Measurements from ENCODE around the gene GLRX.

GLRX gene

GRCh38 chr5:95773335-95774059, 49.0 kb downstream of the GLRX start:
- no peak for DNase-seq

- DNase-seq: no peak
Observed at GRCh38 chr5:95771892-95772291, 50.6 kb downstream of the GLRX start.

DNA sequence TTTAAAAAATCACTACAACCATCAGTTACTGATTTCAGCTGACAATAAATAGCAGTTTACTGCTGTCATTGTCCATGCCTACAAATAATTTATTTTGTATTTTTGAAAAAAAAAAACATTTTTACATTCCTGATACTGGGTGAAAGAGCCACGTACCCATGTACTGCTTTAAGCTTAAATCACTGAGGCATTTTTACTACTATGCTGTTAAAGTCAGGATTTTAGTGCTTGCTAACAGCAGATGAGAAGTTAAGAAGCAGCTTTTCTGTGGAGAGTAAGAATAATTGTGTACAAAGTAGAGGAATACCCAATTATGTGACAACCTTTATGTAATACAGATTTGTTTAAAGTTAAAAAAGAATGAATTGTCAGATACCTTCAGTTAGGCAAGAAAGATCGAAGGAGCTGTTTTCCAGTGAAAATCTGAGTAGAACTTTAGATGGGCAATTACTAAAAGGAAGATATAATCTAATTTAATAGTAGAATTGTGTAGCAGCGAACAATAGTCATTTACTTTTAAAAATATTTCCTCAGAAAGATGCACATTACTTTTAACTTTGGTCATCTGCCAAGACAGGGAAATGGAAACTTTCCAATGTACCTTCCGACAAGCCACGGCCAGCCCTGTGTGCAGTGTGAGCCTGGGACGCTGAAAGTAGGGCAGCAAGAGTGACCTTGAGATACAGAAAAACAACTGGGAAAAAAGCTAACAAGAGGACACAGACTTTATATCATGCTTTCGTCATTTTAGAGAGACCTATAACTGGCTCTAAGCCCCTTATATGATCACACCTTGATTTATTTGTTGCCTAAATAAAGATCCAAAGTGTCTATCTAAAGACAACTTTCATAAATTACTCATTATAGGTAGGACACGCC, 51.5 kb downstream of the GLRX start:
- DNase-seq: no peak

DNA sequence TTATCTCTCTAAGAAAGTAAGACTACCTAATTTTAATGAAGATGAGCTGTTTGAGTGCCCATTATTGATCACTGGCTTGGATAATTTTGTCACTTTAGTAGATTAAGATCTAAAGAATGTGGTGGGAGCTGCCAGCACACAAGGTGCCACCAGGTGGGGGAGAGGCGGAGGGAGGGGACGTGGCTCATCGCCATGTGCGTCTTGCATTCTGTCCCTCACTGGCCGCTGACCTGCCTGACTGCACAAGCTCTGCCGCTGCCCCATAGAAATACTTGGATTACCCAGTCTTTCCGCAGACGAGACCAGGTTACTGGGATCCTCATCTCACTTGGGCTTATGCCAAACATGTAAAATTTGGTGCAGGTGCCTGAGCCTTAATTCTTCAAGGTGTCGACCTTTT, 53.8 kb downstream of the GLRX start:
- DNase-seq: no peak

DNA sequence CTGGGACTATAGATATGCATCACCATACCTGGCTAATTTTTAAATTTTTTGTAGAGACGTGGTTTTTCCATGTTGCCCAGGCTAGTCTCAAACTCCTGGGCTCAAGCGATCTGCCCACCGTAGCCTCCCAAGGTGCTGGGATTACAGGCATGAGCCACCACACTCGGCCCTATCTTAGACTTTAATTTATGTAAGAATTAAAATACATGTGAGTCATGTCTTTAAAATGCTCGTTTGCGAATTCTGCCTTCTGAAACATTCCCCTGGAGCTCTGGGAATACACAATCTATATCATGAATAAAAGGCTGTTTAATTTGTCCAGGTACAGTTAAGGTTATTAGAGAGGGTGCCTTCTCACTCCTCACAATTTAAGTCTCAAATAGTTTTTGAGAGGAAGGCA, 58.6 kb downstream of the GLRX start:
- DNase-seq: no peak
